Suppressor macrophage (primary cell): ENCODE results near the gene KY.
A peak's percentile ranks its signal among the peaks of the same experiment; 100 is the strongest.

Source experiments
- DNase-seq, 4 experiments: peaks; one replicate each; pipeline ENCODE4 v3.0.0-alpha.2; 2020 to 2022

KY gene

GRCh38 chr3:134644731-134645514, 5.9 kb downstream of the KY start:
- DNase-seq: no peak

- DNase-seq: no peak
Measured at GRCh38 chr3:134643150-134643675, 7.6 kb downstream of the KY start.

DNA sequence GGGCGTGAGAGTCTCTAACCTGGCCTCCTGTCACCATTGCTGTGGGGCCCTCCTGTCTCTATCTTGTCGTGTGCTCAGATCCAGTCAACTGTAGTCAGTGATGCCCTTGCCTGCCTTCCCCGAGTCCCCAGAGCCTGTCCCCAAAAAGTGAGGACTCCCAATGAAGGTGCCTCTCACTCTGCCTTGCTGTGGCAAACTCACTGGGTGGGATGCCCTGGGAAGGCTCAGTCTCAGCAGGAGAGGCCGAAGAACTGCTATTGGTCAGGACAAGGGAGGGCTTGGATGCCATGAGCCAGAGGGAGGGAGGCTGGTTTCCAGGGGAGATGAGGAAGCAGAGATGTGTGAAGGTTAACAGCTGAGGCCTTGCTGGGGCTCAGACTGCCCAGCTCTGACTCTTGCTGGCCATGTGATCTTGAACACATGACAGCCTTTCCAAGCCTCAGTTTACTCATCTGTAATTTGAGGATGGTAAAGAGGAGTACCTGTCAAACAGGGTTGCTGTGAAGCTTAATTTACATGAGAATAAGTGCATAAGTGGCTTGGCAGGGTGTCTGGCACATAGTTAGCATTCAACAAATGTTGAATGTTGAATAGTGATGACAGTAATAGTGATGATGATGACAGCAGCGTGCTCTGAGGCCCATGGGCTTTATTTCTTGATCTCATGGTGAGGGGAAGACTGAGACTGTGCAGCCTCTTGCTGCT, 8.2 kb downstream of the KY start:
- no peak for DNase-seq

- DNase-seq: no peak
Measured at GRCh38 chr3:134641671-134642300, 9.0 kb downstream of the KY start.

DNA sequence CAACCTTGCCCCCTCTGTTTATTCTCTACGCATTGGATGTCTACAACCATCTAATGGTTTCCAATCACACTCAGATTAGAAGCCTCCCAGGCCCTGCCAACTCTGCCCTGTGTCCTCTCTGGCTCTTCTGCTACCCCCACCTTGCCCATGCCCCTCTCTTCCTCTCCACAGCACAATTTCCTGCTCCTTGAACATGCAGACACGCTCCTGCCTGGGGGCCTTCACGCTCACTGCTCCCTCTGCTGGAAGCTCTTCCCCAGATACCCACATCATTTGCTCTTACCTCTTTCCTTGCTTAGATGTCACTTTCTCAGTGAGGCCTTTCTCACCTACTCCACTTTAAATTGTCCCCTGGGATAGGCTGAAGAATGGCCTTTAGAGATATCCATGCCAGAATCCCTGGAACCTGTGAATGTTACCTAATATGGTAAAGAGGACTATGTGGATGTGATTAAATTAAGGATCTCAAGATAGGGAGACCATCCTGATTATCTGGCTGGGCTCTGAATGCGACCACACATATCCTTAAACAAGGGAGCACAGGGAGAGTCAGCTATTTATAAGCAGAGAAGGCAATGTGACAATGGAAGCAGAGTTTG, 9.9 kb downstream of the KY start:
- peak; percentile 26 to 67 (median 48) for DNase-seq

DNA sequence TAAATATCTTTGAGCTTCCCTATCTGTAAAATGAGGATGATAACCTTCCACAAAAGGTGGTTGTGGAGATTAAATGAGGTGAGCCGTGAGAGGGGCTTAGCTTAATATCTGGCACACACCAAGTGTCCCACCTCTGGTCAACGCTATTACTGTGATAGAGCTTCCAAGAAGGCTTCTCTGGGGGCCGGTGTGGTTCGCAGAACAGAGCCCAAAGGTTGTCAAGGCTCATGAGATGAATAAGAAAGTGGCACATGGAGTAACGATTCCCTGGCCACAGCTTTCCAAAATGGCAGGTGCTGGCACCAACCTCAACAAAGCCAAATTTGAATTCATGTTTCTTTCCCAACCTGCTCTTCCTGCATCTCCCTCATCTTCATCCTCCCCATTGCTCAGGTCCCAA, 10.4 kb downstream of the KY start:
- DNase-seq: no peak

- DNase-seq: no peak
Measured at GRCh38 chr3:134638385-134639030, 12.3 kb downstream of the KY start.

GRCh38 chr3:134636406-134636805, 14.4 kb downstream of the KY start:
- no peak for DNase-seq

- peak in 1 of 4 experiments; percentile 22 for DNase-seq
Measured at GRCh38 chr3:134630506-134630905, 20.3 kb downstream of the KY start.

DNA sequence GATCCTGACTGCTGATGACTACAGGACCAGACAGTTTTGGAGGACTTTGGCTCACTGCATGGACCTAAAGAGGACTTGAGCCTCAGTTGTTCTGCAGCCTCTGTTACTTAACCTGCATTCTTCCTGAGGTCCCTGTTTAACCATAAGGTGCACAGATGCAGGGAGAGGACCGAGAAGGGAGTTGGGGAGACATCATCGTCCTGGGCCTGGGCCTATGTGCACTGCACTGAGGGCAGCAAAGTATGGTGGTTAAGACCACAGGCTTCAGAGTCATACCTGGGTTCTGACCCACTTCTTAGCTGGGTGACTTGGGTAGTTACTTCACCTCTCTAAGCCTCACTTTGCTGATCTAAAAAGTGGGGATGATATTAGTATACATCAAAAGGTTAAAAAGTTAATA, 21.9 kb downstream of the KY start:
- DNase-seq: no peak

DNA sequence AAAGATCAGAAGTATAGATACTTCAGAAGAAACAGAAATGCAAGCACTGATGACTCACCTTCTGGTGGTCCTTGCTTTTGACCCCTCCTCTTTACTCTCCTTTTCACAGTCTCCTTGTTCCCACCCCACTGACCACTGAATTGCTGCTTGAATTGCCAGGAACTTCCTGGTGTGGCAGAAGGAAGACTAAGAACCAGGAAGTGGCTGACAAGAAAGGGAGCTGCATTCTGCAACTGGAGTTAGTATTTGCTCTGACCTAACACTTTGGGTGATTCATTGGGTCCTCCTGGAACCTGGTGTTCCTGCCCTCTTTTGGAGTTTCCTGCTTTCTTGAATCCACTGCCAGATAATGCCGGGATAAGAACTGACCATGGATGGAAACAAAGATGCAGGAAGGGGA, 23.0 kb downstream of the KY start:
- peak in 3 of 4 experiments; percentile 8 to 30 (median 15) for DNase-seq

DNA sequence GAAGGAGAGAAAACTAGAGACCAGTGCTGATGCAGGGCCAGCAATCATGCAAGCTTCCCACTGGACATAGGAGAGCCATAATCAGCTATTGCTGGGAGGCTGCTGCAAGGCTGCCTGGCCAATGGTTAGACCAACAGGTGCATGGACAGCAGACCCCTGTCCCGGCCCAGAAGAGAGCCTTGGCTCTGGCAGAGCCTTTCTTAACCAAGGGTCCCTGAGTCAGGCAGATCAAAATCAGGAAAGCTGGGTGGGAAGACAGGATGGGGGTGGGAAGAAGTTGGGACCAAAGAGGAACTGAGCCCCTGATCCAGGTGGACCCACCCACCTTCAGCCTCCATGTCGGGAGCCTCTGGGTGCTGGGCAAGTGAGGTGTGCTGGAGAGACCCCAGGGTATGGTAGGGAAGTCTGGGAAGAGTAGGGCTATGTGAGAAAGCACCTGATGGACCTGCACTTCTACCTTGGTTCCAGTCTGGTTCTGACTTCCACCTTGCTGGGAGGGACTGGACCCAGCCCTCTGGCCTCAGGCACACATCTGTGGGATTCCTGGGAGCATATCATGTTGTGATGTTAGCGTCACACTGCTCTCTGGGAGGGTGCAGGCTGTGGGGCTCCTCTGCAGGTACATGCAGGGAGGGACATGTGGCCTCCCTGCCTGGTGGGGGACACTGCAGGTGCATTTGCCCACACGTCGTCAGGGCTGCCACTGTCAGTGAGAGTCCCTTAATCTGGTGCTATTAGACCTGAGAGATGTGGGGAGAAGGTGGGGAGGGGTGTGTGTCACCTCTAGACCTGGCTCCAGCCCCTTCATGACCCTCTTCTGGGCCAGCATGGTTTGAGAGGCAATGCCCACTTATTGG, 24.7 kb downstream of the KY start:
- no peak for DNase-seq

DNA sequence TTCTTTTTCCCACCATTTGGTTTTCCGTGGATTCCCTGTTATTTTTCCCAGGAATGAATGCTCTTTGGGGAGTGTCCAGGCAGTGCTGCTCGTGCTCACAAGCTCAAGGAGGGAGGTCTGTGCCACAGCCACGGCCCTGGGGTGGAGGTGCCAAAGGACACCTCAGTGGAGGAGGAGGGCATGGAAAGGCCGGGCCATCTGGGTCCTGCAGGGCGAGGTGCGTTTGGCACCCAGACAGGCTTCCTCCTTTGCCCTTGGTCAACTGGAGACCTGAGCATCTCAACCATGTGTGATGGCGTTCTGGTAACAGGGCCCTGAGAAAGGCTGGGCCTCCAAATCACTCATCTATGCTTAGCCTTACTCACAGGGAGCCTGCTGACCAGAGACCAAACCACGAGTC, 25.4 kb downstream of the KY start:
- DNase-seq: no peak

- DNase-seq: no peak
Measured at GRCh38 chr3:134624537-134625287, 26.1 kb downstream of the KY start.

GRCh38 chr3:134623615-134624245, 27.1 kb downstream of the KY start:
- DNase-seq: no peak

DNA sequence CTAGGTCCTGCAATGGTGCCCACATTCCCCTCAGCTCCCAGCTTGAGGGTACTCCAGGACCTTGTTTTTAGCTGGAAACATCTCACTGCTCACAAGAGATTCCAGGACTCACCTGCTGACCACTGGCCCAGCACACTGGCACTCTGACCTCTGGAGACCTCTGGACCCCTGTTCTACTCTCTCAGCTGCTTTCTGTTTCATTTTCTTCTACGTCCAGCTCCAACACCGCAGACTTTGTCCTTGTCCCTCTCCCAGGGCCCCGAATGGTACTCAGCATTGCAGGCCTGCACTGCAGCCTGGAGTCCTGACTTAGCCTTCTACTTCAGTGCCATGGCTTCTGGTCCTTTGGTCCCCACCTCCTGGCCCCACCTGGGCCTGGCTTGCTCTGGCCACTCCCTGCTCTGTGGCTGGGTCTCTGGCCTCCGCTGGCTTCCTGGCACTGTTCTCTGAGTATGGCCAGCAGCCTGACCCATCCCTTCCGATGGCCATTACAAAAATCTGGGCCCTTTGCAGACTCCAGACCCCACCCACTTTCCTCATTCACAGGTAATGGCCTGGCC, 27.9 kb downstream of the KY start:
- DNase-seq: no peak

DNA sequence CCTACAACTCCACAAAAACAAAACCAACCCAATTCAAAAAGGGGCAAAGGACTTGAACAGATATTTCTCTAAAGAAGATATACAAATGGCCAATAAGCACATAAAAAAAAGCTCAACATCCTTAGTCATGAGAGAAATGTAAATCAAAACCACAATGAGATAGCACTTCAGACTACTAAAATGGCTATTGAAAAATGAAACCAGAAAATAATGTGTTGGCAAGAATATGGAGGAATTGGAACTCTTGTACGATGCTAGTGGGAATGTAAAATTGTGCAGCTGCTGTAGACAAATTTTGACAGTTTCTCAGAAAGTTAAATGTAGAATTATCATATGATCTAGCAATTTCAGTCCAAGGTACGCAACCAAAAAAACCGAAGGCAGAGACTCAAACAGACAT, 29.0 kb downstream of the KY start:
- DNase-seq: no peak

DNA sequence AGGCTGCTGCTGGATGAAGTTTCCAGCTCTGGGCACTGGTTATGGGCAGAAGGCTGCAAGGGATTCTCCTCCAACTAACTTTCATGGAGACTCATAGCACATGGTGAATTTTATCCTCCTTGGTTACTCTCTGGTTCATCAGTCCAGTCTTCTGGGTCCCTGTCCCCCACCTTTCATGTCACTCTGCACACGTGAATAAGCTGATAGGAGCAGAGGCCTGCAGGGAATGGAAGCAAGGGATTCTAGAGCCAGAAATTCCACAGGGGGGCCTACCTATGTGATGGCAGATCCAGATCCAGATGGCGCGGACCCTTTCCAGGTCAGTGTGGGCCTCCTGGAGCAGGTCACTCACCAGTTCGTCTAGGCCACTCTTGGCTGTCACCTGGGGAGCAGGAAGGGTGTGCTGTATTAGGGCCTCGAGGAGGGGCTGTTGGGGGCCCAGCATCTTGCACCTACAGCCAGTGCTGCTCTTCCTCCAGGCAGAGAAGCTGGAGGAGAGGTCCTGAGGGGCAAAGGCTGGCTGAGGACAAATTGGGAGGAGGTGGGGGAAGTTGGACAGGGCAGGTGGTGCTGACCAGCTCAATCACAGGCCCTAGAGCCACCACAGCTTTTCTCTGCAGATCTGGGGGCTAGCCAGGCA, 30.2 kb downstream of the KY start:
- no peak for DNase-seq

DNA sequence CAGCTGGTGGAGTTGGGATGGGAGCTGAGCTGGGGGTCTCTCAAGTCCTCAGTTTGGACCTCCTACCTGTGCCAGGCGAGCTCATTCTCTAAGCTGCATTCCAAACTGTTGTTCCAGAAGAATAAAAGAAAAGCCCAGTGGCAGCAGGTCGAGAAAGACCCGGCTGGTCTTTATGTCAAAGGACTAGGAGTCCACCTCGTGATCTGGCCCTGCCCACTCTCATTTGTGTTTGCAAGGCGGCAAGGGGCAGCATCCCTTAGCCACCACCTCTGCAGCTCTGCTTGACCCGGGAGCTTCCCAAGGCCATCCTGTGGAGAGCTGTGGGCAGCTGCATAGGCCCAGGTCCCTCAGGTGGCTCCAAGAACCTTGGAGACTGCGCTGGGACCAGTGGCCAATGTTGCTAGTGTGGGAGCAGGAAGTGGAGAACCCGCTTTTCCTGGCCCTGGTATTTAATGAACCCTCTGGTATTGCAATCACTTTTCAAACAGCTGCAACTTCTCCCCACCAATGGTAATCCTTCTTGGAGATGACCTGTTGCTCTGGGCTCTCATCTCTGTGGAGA, 30.9 kb downstream of the KY start:
- no peak for DNase-seq
